Muscle of leg (tissue), 11 donors: ENCODE measurements around the gene ACTN1. TPM values are rescaled to one million over a fixed set of nuclear protein-coding genes. Genes with fewer than 3 reads are reported as not detected.

Source experiments
- DNase-seq: peaks from one replicate; pipeline ENCODE4 v3.0.0; 2013
- H3K27ac ChIP-seq: one replicate; pipeline ENCODE4 v1.5.1; 2013; ENCODE audit warnings: mild to moderate bottlenecking, low read length, control low read depth
- H3K27me3 ChIP-seq: one replicate; pipeline ENCODE4 v1.6.1; 2013; ENCODE audit warnings: low read length; ENCODE audit not compliant: control insufficient read depth, insufficient read depth
- H3K36me3 ChIP-seq: one replicate; pipeline ENCODE4 v1.6.1; 2013; ENCODE audit warnings: low read length; ENCODE audit not compliant: control insufficient read depth, insufficient read depth
- H3K4me1 ChIP-seq: one replicate; pipeline ENCODE4 v1.6.1; 2013; ENCODE audit warnings: low read length; ENCODE audit not compliant: control insufficient read depth, insufficient read depth
- H3K4me3 ChIP-seq: one replicate; pipeline ENCODE4 v1.5.1; 2013; ENCODE audit warnings: low read length, control low read depth
- H3K9me3 ChIP-seq: replicated peaks from 2 replicates; pipeline ENCODE4 v1.6.1; 2013; ENCODE audit warnings: low read depth, low read length; ENCODE audit not compliant: control insufficient read depth
- WGBS: methylation state at CpG from one replicate; pipeline ENCODE4 v1.1.5; 2013; ENCODE audit warnings: missing lambda C conversion rate; ENCODE audit not compliant: insufficient coverage; 5-methylcytosine and 5-hydroxymethylcytosine counted together
- polyA plus RNA-seq, 8 donors: library from polyadenylated mRNA; unstranded; fragments of 120-200 nt; gene quantifications; one replicate each; pipeline versions ENCODE4 v1.2.1 to v1.2.3, GENCODE V29; 2013; ENCODE audit warnings: inconsistent platforms in 1 of 8, low replicate concordance in 1 of 8; ENCODE audit not compliant: insufficient read length in 8 of 8, insufficient read depth in 1 of 8
- total RNA-seq: library from RNA; stranded (reverse); fragments of 120-200 nt; gene quantifications from one replicate; pipeline ENCODE4 v1.2.4, GENCODE V29; 2013

The ACTN1 gene
- total and polyA plus RNA-seq, 9 donors = 30.3 to 58.5 (median 48.5) TPM

- H3K9me3 ChIP-seq = no peaks in the 10 kb centered on the region
- no peak overlapping the region for H3K4me3 ChIP-seq
- DNase-seq = peak; percentile 66
- H3K4me1 ChIP-seq = peaks cover 61% of the 10 kb centered on the region
- H3K27ac ChIP-seq = peak overlapping the region; percentile 25
- WGBS = 47% methylated on average over 9 of the region's 12 CpGs
- no peaks in the 10 kb centered on the region for H3K36me3 ChIP-seq
- no peaks in the 10 kb centered on the region for H3K27me3 ChIP-seq
Observed at GRCh38 chr14:68964300-68965093, 14.6 kb downstream of the ACTN1 start.

GRCh38 chr14:68962681-68963080 is 16.4 kb downstream of the ACTN1 start:
- Histone ChIP-seq H3K27me3 (no peaks in the 10 kb centered on the region), H3K36me3 (peaks cover under 1% of the 10 kb centered on the region), H3K4me1 (peaks cover 65% of the 10 kb centered on the region), H3K4me3 (no peak overlapping the region), H3K27ac (no peak overlapping the region), H3K9me3 (no peaks in the 10 kb centered on the region)
- WGBS = 73% methylated on average over 1 of the region's 3 CpGs
- DNase-seq = no peak

- Histone ChIP-seq H3K9me3 (no peaks in the 10 kb centered on the region), H3K27me3 (no peaks in the 10 kb centered on the region), H3K4me1 (peaks cover 63% of the 10 kb centered on the region), H3K27ac (no peak overlapping the region), H3K4me3 (no peak overlapping the region), H3K36me3 (peaks cover 4% of the 10 kb centered on the region)
- DNase-seq = no peak
- 72% methylated on average over 11 of the region's 16 CpGs for WGBS
Observed at GRCh38 chr14:68961781-68962584, 17.1 kb downstream of the ACTN1 start.

GRCh38 chr14:68961361-68961760 is 17.7 kb downstream of the ACTN1 start:
- H3K27ac ChIP-seq = no peak overlapping the region
- H3K4me3 ChIP-seq = no peak overlapping the region
- 83% methylated on average over 7 of the region's 7 CpGs for WGBS
- DNase-seq = no peak
- no peaks in the 10 kb centered on the region for H3K9me3 ChIP-seq
- no peaks in the 10 kb centered on the region for H3K27me3 ChIP-seq
- peaks cover 57% of the 10 kb centered on the region for H3K4me1 ChIP-seq
- H3K36me3 ChIP-seq = peaks cover 4% of the 10 kb centered on the region

- DNase-seq = no peak
- no peak overlapping the region for H3K4me3 ChIP-seq
- peaks cover 4% of the 10 kb centered on the region for H3K36me3 ChIP-seq
- no peaks in the 10 kb centered on the region for H3K9me3 ChIP-seq
- H3K4me1 ChIP-seq = peaks cover 55% of the 10 kb centered on the region
- WGBS = no CpG with 5 or more reads among the region's 3 CpGs
- H3K27me3 ChIP-seq = no peaks in the 10 kb centered on the region
- H3K27ac ChIP-seq = no peak overlapping the region
Observed at GRCh38 chr14:68960123-68960522, 19.0 kb downstream of the ACTN1 start.

GRCh38 chr14:68959035-68959434 is 20.1 kb downstream of the ACTN1 start:
- Histone ChIP-seq H3K9me3 (no peaks in the 10 kb centered on the region), H3K36me3 (peaks cover 4% of the 10 kb centered on the region), H3K4me3 (no peak overlapping the region), H3K4me1 (peaks cover 51% of the 10 kb centered on the region), H3K27ac (no peak overlapping the region), H3K27me3 (no peaks in the 10 kb centered on the region)
- DNase-seq = no peak
- WGBS = 49% methylated on average over 4 of the region's 4 CpGs

GRCh38 chr14:68958553-68958952 is 20.5 kb downstream of the ACTN1 start:
- no peak for DNase-seq
- Histone ChIP-seq H3K27ac (no peak overlapping the region), H3K9me3 (no peaks in the 10 kb centered on the region), H3K36me3 (peaks cover 4% of the 10 kb centered on the region), H3K27me3 (no peaks in the 10 kb centered on the region), H3K4me1 (peaks cover 49% of the 10 kb centered on the region), H3K4me3 (no peak overlapping the region)
- WGBS = 46% methylated on average over 4 of the region's 6 CpGs

GRCh38 chr14:68957775-68958174 is 21.3 kb downstream of the ACTN1 start:
- no peak for DNase-seq
- 67% methylated on average over 1 of the region's 12 CpGs for WGBS
- H3K4me1 ChIP-seq = peaks cover 54% of the 10 kb centered on the region
- H3K27ac ChIP-seq = no peak overlapping the region
- H3K27me3 ChIP-seq = no peaks in the 10 kb centered on the region
- H3K9me3 ChIP-seq = no peaks in the 10 kb centered on the region
- no peak overlapping the region for H3K4me3 ChIP-seq
- peaks cover 4% of the 10 kb centered on the region for H3K36me3 ChIP-seq

- Histone ChIP-seq H3K27ac (no peak overlapping the region), H3K4me3 (no peak overlapping the region), H3K36me3 (peaks cover 4% of the 10 kb centered on the region), H3K27me3 (no peaks in the 10 kb centered on the region), H3K4me1 (peaks cover 58% of the 10 kb centered on the region), H3K9me3 (no peaks in the 10 kb centered on the region)
- no peak for DNase-seq
- WGBS = 80% methylated on average over 1 of the region's 3 CpGs
Observed at GRCh38 chr14:68956724-68957123, 22.4 kb downstream of the ACTN1 start.

- H3K4me1 ChIP-seq = peaks cover 62% of the 10 kb centered on the region
Observed at GRCh38 chr14:68955851-68956179, 23.3 kb downstream of the ACTN1 start.

More at GRCh38 chr14:68955851-68956179, 23.3 kb downstream of the ACTN1 start:
- H3K4me3 ChIP-seq = no peak overlapping the region
- peak overlapping the region; percentile 17 for H3K27ac ChIP-seq
- peaks cover 4% of the 10 kb centered on the region for H3K36me3 ChIP-seq
- WGBS = 33% methylated on average over 3 of the region's 5 CpGs
- H3K9me3 ChIP-seq = no peaks in the 10 kb centered on the region
- DNase-seq = no peak
- H3K27me3 ChIP-seq = no peaks in the 10 kb centered on the region
